ENCODE data around the gene SCARB2.
"Not testable (repeated sequence)": the region's sequence is repeated elsewhere in the genome, so short reads cannot be mapped to it uniquely, and the experiment has no call there.

DNA sequence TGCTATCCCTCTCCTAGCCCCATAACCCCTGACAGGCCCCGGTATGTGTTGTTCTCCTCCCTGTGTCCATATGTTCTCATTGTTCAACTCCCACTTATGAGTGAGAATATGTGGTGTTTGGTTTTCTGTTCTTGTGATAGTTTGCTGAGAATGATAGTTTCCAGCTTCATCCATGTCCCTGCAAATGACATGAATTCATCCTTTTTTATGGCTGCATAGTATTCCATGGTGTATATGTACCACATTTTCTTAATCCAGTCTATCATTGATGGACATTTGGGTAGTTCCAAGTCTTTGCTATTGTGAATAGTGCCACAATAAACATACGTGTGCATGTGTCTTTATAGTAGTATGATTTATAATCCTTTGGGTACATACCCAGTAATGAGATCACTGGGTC, 30.3 kb upstream of the SCARB2 start:
- TF ChIP-seq YY1, RAD21 (IDR thresholded peaks at IDR 0.05): not testable (repeated sequence)
- TF ChIP-seq, protein P1, sequence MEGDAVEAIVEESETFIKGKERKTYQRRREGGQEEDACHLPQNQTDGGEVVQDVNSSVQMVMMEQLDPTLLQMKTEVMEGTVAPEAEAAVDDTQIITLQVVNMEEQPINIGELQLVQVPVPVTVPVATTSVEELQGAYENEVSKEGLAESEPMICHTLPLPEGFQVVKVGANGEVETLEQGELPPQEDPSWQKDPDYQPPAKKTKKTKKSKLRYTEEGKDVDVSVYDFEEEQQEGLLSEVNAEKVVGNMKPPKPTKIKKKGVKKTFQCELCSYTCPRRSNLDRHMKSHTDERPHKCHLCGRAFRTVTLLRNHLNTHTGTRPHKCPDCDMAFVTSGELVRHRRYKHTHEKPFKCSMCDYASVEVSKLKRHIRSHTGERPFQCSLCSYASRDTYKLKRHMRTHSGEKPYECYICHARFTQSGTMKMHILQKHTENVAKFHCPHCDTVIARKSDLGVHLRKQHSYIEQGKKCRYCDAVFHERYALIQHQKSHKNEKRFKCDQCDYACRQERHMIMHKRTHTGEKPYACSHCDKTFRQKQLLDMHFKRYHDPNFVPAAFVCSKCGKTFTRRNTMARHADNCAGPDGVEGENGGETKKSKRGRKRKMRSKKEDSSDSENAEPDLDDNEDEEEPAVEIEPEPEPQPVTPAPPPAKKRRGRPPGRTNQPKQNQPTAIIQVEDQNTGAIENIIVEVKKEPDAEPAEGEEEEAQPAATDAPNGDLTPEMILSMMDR (IDR thresholded peaks at IDR 0.05; ENCODE audit: low read depth, low read length, missing input control) = not testable (repeated sequence)
- TF ChIP-seq, protein P2, sequence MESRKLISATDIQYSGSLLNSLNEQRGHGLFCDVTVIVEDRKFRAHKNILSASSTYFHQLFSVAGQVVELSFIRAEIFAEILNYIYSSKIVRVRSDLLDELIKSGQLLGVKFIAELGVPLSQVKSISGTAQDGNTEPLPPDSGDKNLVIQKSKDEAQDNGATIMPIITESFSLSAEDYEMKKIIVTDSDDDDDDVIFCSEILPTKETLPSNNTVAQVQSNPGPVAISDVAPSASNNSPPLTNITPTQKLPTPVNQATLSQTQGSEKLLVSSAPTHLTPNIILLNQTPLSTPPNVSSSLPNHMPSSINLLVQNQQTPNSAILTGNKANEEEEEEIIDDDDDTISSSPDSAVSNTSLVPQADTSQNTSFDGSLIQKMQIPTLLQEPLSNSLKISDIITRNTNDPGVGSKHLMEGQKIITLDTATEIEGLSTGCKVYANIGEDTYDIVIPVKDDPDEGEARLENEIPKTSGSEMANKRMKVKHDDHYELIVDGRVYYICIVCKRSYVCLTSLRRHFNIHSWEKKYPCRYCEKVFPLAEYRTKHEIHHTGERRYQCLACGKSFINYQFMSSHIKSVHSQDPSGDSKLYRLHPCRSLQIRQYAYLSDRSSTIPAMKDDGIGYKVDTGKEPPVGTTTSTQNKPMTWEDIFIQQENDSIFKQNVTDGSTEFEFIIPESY (IDR thresholded peaks at IDR 0.05) = not testable (repeated sequence)

All from liver (tissue), 3 donors.